ENCODE results near the gene CDH6.

Gene CDH6

DNA sequence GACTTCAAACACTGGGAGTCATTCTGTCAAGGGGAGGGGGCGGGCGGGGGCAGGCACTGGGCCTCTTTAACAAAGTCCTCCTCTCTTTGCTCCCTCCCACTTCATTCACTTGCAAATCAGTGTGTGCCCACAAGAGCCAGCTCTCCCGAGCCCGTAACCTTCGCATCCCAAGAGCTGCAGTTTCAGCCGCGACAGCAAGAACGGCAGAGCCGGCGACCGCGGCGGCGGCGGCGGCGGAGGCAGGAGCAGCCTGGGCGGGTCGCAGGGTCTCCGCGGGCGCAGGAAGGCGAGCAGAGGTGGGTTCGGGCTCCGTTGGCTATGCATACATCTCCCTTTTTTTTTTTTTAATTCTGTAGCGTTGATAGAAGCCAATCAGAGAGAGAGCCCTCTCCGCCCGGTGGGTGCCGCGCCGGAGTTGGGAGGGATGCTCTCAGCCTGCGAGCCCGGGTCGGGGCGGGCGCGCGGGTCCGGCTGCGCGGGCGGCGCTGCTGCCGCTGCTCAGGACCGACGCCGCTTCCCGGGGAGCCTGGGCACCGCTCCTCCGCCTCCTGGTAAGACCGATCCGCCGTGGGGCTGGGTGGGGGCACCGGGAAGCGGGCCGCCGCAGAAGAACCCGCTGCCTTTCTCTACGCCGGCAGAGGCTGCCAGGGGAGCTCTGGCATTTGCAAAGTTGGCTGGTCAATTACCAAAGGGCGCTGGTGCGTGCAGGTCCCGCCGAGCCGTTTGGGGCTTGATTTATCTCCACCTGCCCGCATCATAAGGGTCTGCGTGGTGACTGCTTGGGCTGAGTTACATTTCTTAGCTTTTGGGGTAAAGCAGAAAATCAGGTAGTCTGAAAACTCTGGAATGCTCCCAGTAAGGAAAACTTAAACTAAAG lies at the start of gene CDH6:
CDH6 (plus strand) TSS at position 96 of the 877 bp plus-strand sequence. CDS start 73,788 bp downstream, outside the sequence.
- peak within 1 kb of the TSS; percentile 8 for H3K9ac ChIP-seq (ENCODE audit: low read depth, low read length)
- peaks cover 7% of the 10 kb centered on the region for H3K4me1 ChIP-seq (ENCODE audit: control insufficient read depth, insufficient read depth, low read length)
- no peaks in the 10 kb centered on the region for H3K36me3 ChIP-seq (ENCODE audit: control insufficient read depth, insufficient read depth, low read length)
- peak within 1 kb of the TSS; percentile 66 for H3K4me3 ChIP-seq (ENCODE audit: low read depth, low read length)
- no peaks in the 10 kb centered on the region for H3K9me3 ChIP-seq (ENCODE audit: control insufficient read depth, insufficient read depth, low read length)
- H3K27me3 ChIP-seq (ENCODE audit: control insufficient read depth, insufficient read depth, low read length), result peaks cover 46% of the 10 kb centered on the region

DNA sequence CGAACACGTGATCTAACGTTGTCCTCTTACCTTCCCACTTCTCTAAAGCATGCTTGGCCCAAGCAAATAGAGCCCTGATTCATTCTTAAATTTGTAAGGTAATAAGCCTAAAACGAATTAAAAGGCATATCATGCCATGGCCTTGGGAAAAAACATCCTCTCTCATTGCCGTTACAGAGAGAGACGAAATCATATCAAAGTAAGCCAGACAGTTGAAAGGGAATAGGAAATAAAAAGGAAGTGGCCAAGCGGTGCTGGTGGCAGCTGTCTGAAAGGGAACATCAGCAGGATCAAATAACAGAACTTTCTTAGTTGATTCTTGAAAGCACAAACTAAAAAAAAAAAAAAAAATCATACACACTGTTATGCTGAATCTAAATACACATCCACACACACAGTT lies 49.1 kb upstream of the CDH6 start:
- Histone ChIP-seq H3K4me1 (ENCODE audit: control insufficient read depth, insufficient read depth, low read length) (no peaks in the 10 kb centered on the region), H3K4me3 (ENCODE audit: low read depth, low read length) (no peak overlapping the region), H3K9me3 (ENCODE audit: control insufficient read depth, insufficient read depth, low read length) (no peaks in the 10 kb centered on the region), H3K36me3 (ENCODE audit: control insufficient read depth, insufficient read depth, low read length) (no peaks in the 10 kb centered on the region), H3K9ac (ENCODE audit: low read depth, low read length) (no peak overlapping the region), H3K27me3 (ENCODE audit: control insufficient read depth, insufficient read depth, low read length) (no peaks in the 10 kb centered on the region)

DNA sequence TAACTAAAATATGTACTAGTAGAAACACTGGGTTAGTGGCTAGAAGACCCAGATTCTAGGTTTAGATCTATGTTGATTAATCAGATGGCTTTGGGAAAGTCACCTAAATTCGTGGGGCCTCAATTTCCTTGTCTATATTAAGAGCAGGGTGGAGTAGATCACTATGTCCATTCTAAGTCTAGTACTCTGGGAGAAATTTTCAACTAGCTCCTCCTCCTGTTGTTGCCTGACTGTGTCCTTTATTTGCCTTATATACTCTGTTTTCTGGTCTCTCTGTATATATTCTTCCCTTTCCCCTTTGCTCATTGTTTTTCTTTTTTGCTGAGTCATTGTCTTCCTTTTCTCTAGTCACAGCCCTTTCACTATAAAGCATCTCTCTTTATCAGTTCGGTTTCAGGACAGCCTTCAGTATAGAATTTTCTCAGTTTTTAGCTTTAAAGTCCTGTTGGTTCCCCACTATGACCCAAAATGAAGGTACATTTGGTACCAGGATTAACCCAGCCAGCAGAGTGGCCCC lies 44.5 kb upstream of the CDH6 start:
- H3K4me3 ChIP-seq (ENCODE audit: low read depth, low read length), result no peak overlapping the region
- H3K9ac ChIP-seq (ENCODE audit: low read depth, low read length), result no peak overlapping the region
- H3K4me1 ChIP-seq (ENCODE audit: control insufficient read depth, insufficient read depth, low read length), result no peaks in the 10 kb centered on the region
- no peaks in the 10 kb centered on the region for H3K9me3 ChIP-seq (ENCODE audit: control insufficient read depth, insufficient read depth, low read length)
- H3K36me3 ChIP-seq (ENCODE audit: control insufficient read depth, insufficient read depth, low read length), result no peaks in the 10 kb centered on the region
- H3K27me3 ChIP-seq (ENCODE audit: control insufficient read depth, insufficient read depth, low read length), result no peaks in the 10 kb centered on the region

DNA sequence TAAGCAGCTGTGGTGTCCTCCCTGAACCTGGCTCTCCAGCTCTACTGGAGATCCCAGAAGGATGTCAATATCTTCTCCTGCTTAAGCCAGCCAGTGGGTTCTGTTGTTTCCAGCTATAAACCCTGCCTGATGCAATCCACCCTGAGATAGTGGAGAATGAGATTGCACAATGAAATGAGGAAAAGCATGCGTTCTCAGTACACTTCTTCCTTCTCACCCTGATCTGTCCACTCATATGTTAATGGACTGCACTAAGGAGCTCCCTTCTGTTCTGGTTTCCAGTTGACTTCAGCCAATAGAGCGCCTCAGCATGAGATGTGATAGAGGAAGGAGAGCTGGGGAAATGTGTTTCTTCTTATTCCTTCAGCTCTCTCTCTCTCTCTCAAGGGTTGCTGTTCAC lies 40.0 kb upstream of the CDH6 start:
- H3K9me3 ChIP-seq (ENCODE audit: control insufficient read depth, insufficient read depth, low read length), result no peaks in the 10 kb centered on the region

DNA sequence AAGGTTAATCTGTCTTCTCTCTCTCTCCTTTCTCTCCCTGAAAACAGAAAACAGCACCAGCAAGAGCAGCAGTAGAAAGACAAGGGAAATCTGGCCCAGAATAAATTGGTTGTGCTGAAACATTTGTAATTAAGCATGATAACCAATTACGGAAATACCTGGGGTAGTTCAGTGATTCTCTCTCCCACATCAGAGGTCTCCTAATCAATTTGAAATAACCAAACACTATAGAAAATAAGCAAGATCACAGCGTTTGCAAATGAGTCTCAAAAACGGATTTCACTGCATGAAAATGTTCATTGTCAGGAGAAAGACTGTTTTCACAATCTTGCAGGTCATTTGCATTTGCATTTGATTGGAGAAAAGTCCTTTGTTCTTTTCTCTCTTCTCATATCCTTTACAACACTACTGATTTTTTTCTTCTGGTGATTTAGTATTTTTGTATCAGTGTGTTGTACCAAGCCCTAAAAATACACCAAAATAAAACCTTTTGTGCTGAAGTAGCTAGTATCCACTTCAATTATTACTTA lies 36.8 kb upstream of the CDH6 start:
- no peaks in the 10 kb centered on the region for H3K36me3 ChIP-seq (ENCODE audit: control insufficient read depth, insufficient read depth, low read length)

More for the DNA sequence above, 40.0 kb upstream of the CDH6 start:
- peaks cover 6% of the 10 kb centered on the region for H3K4me1 ChIP-seq (ENCODE audit: control insufficient read depth, insufficient read depth, low read length)
- no peak overlapping the region for H3K9ac ChIP-seq (ENCODE audit: low read depth, low read length)
- no peaks in the 10 kb centered on the region for H3K36me3 ChIP-seq (ENCODE audit: control insufficient read depth, insufficient read depth, low read length)
- no peaks in the 10 kb centered on the region for H3K27me3 ChIP-seq (ENCODE audit: control insufficient read depth, insufficient read depth, low read length)
- no peak overlapping the region for H3K4me3 ChIP-seq (ENCODE audit: low read depth, low read length)

DNA sequence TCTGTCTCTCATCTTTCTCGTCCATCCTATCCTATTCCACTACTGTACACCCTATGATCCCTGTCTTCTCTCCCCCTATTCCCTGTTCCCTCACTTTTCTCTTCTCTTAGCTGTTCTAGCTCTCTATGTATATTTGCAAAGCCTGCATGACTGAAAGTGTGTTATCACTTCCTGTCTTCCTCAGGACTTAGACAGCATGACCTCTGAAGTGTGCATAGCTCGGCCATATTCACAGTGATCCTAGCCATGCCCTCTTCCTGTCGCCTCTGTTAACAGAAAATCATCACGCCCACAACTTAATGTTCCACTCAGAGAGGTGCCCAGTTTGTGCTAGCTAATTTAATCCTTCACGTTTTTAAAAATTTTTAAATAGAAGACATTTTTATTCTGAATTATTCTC lies 35.8 kb upstream of the CDH6 start:
- Histone ChIP-seq H3K36me3 (ENCODE audit: control insufficient read depth, insufficient read depth, low read length) (no peaks in the 10 kb centered on the region), H3K9me3 (ENCODE audit: control insufficient read depth, insufficient read depth, low read length) (no peaks in the 10 kb centered on the region), H3K4me1 (ENCODE audit: control insufficient read depth, insufficient read depth, low read length) (peaks cover 13% of the 10 kb centered on the region), H3K27me3 (ENCODE audit: control insufficient read depth, insufficient read depth, low read length) (no peaks in the 10 kb centered on the region), H3K4me3 (ENCODE audit: low read depth, low read length) (no peak overlapping the region), H3K9ac (ENCODE audit: low read depth, low read length) (no peak overlapping the region)

More for the DNA sequence above, 36.8 kb upstream of the CDH6 start:
- Histone ChIP-seq H3K27me3 (ENCODE audit: control insufficient read depth, insufficient read depth, low read length) (no peaks in the 10 kb centered on the region), H3K9ac (ENCODE audit: low read depth, low read length) (no peak overlapping the region), H3K4me3 (ENCODE audit: low read depth, low read length) (no peak overlapping the region), H3K4me1 (ENCODE audit: control insufficient read depth, insufficient read depth, low read length) (peaks cover 8% of the 10 kb centered on the region), H3K9me3 (ENCODE audit: control insufficient read depth, insufficient read depth, low read length) (no peaks in the 10 kb centered on the region)

DNA sequence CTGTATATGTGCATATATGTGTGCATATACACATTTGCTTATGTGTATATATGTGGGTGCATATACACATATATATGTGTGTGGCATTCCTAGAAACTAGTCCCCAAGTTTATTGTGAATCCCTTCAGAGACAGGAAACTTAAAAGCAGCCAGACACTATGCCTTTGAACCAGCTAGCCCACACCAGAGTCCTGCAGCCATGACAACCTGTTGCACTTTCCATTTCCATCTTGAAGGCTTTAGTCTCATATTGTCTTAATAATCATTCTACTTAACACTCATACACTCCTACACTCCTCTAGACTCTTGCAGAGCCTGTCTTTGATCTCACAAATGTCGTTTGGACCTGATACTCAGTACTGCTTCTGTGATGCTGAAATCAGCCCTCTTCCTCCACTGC lies 34.8 kb upstream of the CDH6 start:
- Histone ChIP-seq H3K9ac (ENCODE audit: low read depth, low read length) (no peak overlapping the region), H3K4me1 (ENCODE audit: control insufficient read depth, insufficient read depth, low read length) (peaks cover 13% of the 10 kb centered on the region), H3K36me3 (ENCODE audit: control insufficient read depth, insufficient read depth, low read length) (no peaks in the 10 kb centered on the region), H3K27me3 (ENCODE audit: control insufficient read depth, insufficient read depth, low read length) (no peaks in the 10 kb centered on the region), H3K9me3 (ENCODE audit: control insufficient read depth, insufficient read depth, low read length) (no peaks in the 10 kb centered on the region), H3K4me3 (ENCODE audit: low read depth, low read length) (no peak overlapping the region)

DNA sequence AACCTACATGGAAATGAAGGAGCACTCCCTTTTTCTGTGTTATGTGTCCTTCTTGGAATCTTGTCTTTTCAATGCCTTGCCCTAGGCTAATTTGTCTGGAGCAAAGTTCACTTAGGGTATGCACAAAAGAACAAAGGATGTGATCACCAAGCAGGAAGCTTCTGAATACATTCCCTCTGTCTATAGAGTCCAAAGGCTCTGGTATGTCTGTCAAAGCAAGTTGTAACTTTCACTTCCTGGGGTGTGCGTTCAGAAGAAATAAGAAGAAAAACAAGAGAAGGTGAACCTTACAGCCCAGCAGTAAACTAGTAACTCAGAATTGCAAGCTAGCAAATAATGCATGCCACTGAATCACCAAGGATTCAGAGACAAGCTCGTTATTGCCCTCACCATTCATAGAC lies 31.7 kb upstream of the CDH6 start:
- Histone ChIP-seq H3K4me3 (ENCODE audit: low read depth, low read length) (no peak overlapping the region), H3K9me3 (ENCODE audit: control insufficient read depth, insufficient read depth, low read length) (no peaks in the 10 kb centered on the region), H3K27me3 (ENCODE audit: control insufficient read depth, insufficient read depth, low read length) (no peaks in the 10 kb centered on the region), H3K4me1 (ENCODE audit: control insufficient read depth, insufficient read depth, low read length) (peaks cover 10% of the 10 kb centered on the region), H3K9ac (ENCODE audit: low read depth, low read length) (no peak overlapping the region), H3K36me3 (ENCODE audit: control insufficient read depth, insufficient read depth, low read length) (no peaks in the 10 kb centered on the region)

DNA sequence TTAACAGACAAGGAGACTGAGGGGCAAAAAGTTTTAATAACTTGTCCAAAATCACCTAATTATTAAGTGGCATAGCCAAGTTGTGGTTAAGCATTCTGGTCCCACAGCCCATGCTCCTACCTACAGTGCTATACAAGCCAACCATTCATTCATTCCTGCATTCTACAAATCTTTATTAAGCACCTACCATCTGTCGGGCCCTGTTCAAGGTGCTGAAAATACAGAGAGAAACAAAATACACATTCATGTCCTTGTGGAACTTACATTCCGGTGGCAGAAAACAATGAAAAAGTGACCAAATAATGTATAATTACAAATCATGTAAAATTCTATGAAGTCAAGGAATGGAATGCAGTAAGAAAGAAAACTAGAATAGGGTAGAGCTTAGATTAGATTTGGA lies 27.8 kb upstream of the CDH6 start:
- no peak overlapping the region for H3K4me3 ChIP-seq (ENCODE audit: low read depth, low read length)
- H3K9me3 ChIP-seq (ENCODE audit: control insufficient read depth, insufficient read depth, low read length), result no peaks in the 10 kb centered on the region
- no peaks in the 10 kb centered on the region for H3K27me3 ChIP-seq (ENCODE audit: control insufficient read depth, insufficient read depth, low read length)
- H3K36me3 ChIP-seq (ENCODE audit: control insufficient read depth, insufficient read depth, low read length), result no peaks in the 10 kb centered on the region
- no peak overlapping the region for H3K9ac ChIP-seq (ENCODE audit: low read depth, low read length)
- peaks cover 7% of the 10 kb centered on the region for H3K4me1 ChIP-seq (ENCODE audit: control insufficient read depth, insufficient read depth, low read length)

DNA sequence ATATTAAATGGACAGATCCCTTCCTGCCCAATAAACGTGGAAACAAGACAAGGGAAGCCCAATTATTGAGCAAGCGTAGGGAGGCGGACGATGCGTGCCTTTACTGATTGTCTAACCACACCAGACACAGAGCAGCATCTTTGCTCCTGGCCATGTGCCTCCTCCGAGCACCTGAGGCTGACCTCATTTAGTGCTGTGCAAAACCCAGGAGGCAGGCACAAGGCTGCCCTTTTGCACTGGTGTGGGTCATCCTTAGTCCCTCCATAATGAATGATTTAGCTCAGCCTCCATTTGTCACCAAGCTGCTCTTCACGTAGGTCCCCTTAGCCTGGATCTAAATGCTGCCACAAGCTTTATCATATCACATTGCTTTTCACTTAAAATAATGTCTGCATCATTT lies 24.1 kb upstream of the CDH6 start:
- Histone ChIP-seq H3K4me3 (ENCODE audit: low read depth, low read length) (no peak overlapping the region), H3K36me3 (ENCODE audit: control insufficient read depth, insufficient read depth, low read length) (no peaks in the 10 kb centered on the region), H3K4me1 (ENCODE audit: control insufficient read depth, insufficient read depth, low read length) (no peaks in the 10 kb centered on the region), H3K27me3 (ENCODE audit: control insufficient read depth, insufficient read depth, low read length) (no peaks in the 10 kb centered on the region), H3K9ac (ENCODE audit: low read depth, low read length) (no peak overlapping the region), H3K9me3 (ENCODE audit: control insufficient read depth, insufficient read depth, low read length) (no peaks in the 10 kb centered on the region)

DNA sequence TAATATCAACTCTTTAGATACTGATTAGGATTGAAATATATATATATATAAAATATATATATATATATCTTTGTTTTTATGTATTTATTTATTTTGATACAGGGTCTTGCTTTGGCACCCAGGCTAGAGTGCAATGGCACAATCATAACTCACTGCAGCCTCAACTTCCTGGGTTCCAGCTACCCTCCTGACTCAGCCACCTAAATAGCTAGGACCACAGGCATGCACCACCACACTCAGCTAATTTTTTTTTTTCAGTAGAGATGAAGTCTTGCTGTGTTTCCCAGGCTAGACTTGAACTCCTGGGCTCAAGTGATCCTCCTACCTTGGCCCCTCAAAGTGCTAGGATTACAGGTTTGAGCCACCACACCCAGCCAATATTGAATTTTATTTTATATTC lies 20.6 kb upstream of the CDH6 start:
- H3K9ac ChIP-seq (ENCODE audit: low read depth, low read length), result no peak overlapping the region
- no peaks in the 10 kb centered on the region for H3K27me3 ChIP-seq (ENCODE audit: control insufficient read depth, insufficient read depth, low read length)
- H3K4me1 ChIP-seq (ENCODE audit: control insufficient read depth, insufficient read depth, low read length), result no peaks in the 10 kb centered on the region
- H3K36me3 ChIP-seq (ENCODE audit: control insufficient read depth, insufficient read depth, low read length), result no peaks in the 10 kb centered on the region
- no peaks in the 10 kb centered on the region for H3K9me3 ChIP-seq (ENCODE audit: control insufficient read depth, insufficient read depth, low read length)
- no peak overlapping the region for H3K4me3 ChIP-seq (ENCODE audit: low read depth, low read length)

DNA sequence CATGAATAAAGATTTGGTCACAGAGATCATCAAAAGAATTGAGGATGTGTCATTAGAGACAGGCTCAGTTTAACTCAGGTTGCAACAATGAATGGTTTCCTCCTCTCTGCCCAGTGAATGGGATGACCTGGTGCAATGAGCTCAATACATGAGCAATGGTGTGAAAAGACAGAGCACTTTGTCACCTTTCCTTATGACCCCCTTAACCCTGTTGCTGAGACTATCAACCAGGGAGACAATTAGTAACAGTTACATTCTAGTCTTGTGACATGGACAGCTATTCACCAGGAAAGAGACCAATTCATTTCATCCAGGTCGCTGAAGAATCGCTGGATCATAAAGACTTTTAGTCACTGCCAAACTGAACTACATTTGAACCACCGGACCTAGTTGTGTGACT lies 19.9 kb upstream of the CDH6 start:
- Histone ChIP-seq H3K9me3 (ENCODE audit: control insufficient read depth, insufficient read depth, low read length) (no peaks in the 10 kb centered on the region), H3K4me3 (ENCODE audit: low read depth, low read length) (no peak overlapping the region), H3K4me1 (ENCODE audit: control insufficient read depth, insufficient read depth, low read length) (no peaks in the 10 kb centered on the region), H3K27me3 (ENCODE audit: control insufficient read depth, insufficient read depth, low read length) (no peaks in the 10 kb centered on the region), H3K36me3 (ENCODE audit: control insufficient read depth, insufficient read depth, low read length) (no peaks in the 10 kb centered on the region), H3K9ac (ENCODE audit: low read depth, low read length) (no peak overlapping the region)
